Skin epidermis (tissue), 12 donors: Measurements from ENCODE around the gene PDE8A.
"Not testable (repeated sequence)": the region's sequence is repeated elsewhere in the genome, so short reads cannot be mapped to it uniquely, and the experiment has no call there.

Experiments
- H3K27ac ChIP-seq, 21 experiments: fragments of 200-600 bp; sonication (generic) in 11 of 21; one replicate each; pipeline ENCODE4 v1.5.0; 2020; ENCODE audit warnings: mild to moderate bottlenecking in 3 of 21, inconsistent platforms in 2 of 21, moderate library complexity in 2 of 21
- H3K4me3 ChIP-seq, 7 experiments: fragments of 200-600 bp; sonication (generic) in 2 of 7; one replicate each; pipeline ENCODE4 v1.5.0; 2020; ENCODE audit warnings: inconsistent platforms in 2 of 7, mild to moderate bottlenecking in 2 of 7, moderate library complexity in 1 of 7

PDE8A gene

DNA sequence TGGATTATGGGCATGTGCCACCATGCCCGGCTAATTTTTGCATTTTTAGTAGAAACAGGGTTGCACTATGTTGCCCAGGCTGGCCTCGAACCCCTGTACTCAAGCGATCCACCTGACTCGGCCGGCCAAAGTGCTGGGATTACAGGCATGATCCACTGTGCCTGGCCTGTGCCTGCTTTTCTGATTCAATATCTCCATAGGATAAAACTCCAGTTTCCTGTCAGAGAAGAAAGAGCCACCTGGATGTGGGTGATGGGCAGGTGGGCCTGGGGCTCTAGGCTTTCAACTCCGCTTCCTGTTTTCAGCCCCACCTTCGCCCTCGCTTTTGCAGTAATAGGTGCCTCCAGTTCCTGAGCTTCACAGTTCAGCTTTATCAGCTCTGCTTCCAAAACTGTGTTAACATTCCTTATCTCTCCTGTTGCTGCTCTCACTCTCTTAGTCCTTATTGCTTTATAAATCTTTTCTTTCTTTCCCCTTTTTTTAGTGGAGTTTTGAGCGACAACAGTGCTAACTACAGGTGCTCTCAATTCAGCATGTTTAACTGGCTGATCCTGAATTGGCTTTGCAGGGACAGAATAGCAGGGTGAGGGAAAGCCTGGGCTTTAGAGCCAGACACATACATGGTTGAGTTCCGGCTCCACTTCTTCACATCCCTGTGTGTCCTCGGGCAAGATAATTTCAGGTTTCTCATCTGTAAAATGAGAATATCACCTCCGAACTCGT, 21.1 kb upstream of the PDE8A start:
- H3K4me3 ChIP-seq, result no peak overlapping the region
- H3K27ac ChIP-seq, result no peak overlapping the region

DNA sequence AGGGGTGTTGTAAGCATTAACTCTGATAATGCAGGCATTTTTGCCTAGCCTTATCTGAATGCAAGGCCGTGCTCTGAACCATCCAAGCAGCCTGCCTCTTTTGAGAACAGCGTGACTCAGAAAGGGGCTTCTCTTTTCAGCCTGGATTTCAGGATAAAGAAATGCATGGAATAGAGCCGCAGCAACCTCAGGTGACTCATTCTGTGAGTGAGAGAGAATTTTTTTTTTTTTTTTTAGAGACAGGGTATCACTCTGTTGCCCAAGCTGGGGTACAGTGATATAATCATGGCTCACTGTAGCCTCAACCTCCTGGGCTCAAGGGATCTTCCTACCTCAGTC, 20.6 kb upstream of the PDE8A start:
- Histone ChIP-seq H3K4me3 (no peak overlapping the region), H3K27ac (no peak overlapping the region)

DNA sequence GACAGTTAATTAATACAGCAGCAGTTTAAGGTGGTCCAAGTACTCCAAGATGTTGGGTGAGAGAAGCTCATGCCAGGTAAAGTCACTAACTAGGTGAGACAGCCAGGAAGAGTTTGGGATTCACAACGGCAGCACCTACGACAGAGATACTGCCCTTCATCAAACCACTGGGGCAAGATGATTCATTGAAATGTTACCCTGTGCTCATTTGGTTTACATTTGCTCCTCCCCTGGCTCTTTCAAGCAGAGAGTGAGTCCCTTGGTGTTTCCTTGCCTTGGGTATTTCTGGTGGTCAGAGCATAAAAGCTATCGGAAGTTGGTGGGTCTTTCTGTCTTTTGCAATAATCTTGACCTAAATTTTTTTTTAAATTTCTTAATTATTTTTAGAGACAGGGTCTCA, 19.9 kb upstream of the PDE8A start:
- Histone ChIP-seq H3K27ac (no peak overlapping the region), H3K4me3 (no peak overlapping the region)

DNA sequence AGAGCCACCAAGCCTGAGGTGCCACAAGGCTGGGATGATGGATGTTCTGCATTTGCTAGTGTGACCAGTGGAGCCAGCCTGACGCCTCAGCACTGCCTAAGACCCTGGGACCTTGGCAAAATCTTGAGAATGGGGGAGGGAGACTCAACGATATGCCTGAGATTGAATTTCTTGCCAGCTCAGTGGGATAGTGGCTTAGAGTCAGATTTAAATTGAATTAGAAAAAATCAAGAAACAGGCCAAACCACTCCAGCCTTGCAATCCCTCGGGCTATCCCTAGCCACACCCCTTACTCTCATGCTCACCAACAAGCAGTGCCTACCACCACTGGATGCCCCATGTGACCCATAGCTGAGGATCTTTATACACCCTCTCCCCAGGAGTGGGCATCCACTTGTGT, 18.7 kb upstream of the PDE8A start:
- H3K27ac ChIP-seq, result no peak overlapping the region

DNA sequence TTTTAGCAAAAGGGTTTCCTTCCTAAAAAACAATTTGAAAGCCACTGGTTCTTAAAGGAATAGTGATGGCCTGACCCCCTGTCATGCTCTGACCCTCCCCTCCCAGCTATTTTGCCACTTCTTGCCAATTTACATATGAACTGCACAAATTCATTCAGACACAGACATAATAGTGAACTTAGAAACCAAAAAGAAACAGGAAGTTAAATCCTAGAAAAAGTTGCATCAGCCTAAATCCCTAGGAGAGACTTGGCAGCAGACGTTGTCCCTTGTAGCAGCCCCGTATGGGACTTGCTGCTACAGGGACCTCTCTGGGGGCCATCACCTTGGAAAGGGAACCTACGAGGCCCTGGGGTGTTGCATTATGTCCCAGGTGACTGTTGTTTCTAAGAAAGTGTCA, 14.3 kb upstream of the PDE8A start:
- H3K27ac ChIP-seq, result no peak overlapping the region
- H3K4me3 ChIP-seq, result no peak overlapping the region

More for the DNA sequence above, 18.7 kb upstream of the PDE8A start:
- no peak overlapping the region for H3K4me3 ChIP-seq

DNA sequence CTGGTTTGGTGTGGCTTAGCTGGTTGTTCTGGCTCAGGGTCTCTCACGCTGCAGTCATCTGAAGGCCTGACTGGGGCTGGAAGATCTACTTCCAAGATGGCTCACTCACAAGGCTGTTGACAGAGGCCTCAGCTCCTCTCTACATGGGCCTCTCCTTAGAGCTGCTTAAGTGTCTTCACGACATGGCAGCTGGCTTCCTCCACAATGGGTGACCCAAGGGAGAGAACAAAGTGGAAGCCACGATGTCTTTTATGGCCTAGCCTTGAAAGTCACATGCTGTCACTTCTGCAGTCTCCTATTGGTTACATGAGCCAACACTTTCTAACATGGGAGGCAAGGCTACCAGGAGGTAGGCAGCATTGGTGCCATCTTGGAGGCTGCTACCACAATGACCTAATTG, 13.4 kb upstream of the PDE8A start:
- no peak overlapping the region for H3K4me3 ChIP-seq
- H3K27ac ChIP-seq, result no peak overlapping the region

DNA sequence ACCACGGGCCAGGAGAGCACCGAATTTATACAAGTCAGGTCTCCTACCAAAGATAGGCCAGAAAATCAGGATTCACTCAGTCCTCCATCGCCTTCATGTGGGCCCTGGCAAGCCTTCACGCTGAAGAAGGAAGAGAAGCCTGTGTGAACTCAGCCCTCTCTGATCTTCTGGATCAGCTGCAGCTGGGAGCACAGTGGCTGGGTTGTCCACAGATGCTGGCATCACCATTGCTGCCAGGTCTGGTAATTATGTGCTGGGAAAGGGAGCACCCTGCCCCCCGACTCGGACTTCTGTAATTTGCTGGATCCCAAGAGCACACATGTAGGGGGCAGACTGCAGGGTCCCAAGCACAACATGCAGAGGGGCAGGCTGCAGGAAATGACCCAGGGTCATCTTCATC, 12.4 kb upstream of the PDE8A start:
- Histone ChIP-seq H3K27ac (no peak overlapping the region), H3K4me3 (no peak overlapping the region)

DNA sequence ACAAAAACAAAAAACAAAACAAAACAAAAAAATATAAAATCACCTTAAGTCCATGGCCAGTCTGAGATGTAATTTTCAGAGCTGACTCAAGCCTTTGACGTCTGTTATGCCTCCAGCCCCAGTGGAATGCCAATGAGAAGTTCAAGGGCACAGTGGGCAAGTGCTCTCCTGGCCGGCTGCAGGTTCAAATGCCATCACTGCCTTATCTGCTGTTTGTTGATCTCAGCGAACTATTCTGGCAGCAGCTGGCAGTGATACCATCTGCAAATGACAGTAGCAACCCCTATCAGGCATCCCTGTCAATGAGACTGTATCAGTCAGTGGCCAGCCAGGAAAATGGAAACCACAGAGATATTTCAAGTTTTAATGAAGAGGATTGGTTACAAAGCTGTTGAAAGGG, 10.8 kb upstream of the PDE8A start:
- no peak overlapping the region for H3K4me3 ChIP-seq
- no peak overlapping the region for H3K27ac ChIP-seq

DNA sequence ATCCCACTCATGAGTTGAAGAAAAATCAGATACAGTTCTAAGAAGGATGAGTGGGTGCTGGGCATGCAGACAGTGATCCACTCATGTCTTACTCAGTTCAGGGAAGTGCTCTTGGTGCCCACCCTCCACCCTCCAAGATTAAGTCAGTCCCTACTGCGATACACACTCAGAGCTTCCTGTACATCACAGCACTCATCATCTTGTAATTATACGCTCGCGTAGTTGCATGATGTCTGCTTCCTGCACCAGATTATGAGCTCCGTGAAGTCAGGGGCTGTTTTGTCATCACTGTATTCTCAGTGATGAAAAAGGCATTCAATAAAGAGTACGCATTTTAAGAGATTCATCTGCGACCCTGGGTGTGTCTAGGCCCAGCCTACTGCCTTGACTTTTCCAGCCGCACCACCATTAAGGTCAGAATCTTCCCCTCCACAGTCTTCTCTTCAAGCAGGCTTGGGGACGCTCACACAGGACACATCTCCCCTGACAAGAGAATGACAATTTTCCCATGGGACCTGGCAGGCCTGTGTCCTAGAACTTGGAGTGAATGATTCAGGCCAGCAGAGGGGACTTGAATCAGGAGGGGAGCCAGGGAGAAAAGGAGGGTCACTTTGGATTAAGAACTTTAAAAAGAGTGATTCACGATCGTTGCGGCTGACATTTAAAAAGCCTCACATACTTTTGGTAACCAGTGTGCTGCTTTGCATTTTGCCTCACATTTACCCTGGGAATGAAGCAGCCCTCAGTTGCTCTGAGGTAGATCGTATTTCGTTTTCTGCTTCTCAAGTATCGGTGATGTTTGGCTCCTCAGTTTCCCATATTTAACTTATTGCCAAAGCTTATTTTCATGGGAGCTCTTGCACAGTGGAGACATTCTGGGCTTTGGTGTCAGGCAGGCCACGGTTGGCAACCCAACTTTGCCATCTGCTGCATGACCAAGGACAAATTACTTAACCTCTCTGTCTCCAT, 7.9 kb upstream of the PDE8A start:
- no peak overlapping the region for H3K27ac ChIP-seq
- H3K4me3 ChIP-seq, result no peak overlapping the region

DNA sequence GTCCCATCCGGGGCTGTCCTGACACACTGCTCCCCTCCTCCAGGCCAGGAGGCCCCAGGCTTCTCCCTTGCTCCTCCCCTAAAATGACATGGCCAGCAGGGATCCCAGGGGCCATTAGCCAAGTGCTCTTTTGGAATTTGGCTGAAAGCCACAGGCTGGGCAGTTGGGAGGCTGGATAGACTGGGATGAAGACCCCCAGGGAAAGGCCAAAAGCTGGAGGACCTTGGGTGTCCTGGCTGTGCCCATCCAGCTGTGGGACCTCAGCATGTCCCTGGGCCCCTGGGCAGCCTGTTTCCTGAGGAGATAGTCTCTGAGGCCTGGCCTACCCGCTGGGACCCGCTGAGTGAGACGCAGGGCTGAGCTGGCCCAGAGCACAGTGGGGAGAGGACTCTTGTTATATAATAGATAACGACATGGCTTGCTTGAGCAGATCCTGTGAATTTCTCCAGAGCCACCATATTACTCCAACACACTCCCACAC, 5.7 kb upstream of the PDE8A start:
- no peak overlapping the region for H3K4me3 ChIP-seq
- H3K27ac ChIP-seq, result no peak overlapping the region

DNA sequence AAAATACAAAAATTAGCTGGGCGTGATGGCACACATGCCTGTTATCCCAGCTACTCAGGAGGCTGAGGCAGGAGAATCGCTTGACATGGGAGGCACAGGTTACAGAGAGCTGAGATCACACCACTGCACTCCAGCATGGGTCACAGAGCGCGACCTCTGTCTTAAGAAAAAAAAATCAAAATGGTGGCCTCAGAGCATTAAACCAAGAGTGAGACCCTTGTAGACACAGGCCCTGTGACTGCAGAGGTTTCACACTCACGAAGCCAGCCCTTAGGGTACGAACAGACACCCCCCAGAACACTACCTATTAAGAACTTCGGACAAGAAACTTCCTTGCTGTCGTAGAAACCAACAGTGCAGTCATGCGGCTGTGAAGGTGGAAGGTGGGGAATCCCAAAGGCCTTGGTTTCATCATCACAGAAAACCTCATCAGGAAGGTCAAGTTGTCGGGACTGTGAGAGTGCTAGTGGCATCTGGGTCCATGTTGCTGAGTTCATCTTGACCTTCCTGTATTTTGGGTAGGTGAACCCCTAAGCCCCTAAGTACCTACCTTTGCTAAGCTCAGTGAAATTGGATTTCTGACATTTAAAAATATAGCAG, 4.8 kb upstream of the PDE8A start:
- no peak overlapping the region for H3K4me3 ChIP-seq
- no peak overlapping the region for H3K27ac ChIP-seq

DNA sequence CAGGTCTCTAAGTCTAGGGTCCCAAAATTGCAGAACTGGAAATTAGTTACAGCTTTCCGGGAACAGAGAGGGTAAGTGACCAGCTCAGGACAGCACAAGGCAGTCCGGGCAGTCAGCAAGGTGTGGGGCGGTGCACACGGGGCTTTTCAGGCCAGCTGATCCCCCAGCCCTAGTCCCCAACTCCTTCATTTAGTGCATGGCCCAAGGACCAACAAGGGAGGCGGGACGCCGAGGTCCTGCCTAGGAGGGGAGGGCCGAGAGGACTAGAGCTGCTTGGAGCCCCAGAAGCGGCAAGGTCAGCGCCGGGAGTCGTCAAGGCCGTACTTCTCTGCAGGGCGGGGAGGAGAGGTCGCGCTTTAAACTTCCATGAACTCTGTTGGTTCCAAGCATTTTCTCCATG, 2.0 kb upstream of the PDE8A start:
- H3K4me3 ChIP-seq, result peak overlapping the region in 2 of 7 experiments; percentile 89 to 94
- peak overlapping the region in 1 of 21 experiments; percentile 13 for H3K27ac ChIP-seq

DNA sequence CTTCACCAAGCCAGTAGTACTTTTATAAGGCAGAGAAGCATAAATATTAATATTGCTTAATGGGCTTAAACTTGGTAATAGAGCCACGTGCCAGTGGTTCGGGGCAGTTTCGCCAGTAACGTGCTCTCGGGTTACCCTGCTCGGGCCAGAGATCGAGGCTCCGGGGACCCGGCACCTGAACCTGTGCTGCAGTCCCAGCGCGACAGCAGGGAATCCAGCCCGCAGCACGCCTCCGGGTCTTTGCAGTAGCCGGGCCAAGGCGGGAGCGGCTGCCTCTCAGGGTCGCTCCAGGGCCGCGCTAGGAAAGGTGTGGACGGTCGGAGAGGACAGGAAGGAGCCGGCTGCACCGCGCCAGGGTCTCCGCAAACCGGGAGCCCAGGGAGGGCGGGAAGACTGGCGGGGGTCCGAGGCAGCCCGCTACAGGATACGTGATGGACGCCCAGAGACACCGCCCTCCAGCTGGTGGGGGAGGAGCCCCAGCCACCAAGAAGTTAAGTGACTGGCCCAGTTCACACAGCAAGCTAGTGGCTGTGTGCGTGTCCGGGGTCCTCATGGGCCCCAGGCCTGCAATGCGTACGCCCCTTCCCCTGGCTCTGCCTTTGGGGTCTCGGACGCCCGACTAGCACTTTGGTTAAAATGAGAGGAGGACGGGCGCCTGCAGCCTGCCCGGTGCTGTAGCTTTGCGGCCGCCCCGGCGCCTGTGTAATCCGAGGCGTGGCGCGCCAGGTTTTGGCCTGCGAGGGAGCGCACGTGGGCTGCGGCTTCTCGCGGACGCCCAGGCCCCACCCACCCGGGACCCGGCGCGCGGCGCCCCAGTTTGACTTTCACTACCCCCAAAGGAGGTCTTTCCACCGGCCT, 1.2 kb upstream of the PDE8A start:
- H3K27ac ChIP-seq, result peak overlapping the region; percentile 62 to 94 (median 89)
- peak overlapping the region; percentile 50 to 94 (median 73) for H3K4me3 ChIP-seq

DNA sequence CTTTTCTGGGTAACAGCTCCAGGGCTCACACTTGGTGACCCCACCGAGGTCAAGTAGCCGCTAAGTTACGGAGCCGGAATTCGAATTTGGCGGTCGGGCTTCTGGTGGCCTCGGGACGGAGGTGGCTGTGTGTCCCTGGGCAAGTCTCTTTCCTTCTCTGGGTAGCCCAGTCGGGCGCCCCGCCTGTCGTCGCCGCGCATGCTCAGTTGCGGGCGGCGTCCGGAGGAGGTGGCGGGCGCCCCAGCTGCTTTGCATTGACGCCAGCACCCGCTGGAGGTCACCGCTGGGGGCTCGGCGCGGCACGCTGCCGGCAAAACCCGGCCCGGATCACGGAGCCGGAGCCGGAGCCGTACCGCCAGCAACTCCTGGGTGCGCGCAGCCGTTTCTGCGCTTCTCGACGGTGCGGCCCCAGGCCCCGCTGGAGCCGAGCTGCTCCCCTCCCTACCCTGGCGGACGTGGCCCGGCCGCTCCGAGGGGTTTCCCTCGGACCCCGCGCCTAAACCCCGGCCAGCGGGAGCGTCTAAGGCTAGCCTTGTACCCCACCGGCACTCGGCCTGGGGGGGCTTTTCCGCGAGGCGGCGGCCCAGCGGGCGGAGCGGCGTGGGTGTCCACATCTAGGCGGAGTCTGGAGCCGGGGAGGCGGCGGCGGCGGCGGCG, 474 bp upstream of the PDE8A start:
- Histone ChIP-seq H3K4me3 (peak overlapping the region; percentile 50 to 94 (median 73)), H3K27ac (peak overlapping the region; percentile 74 to 94 (median 89))

DNA sequence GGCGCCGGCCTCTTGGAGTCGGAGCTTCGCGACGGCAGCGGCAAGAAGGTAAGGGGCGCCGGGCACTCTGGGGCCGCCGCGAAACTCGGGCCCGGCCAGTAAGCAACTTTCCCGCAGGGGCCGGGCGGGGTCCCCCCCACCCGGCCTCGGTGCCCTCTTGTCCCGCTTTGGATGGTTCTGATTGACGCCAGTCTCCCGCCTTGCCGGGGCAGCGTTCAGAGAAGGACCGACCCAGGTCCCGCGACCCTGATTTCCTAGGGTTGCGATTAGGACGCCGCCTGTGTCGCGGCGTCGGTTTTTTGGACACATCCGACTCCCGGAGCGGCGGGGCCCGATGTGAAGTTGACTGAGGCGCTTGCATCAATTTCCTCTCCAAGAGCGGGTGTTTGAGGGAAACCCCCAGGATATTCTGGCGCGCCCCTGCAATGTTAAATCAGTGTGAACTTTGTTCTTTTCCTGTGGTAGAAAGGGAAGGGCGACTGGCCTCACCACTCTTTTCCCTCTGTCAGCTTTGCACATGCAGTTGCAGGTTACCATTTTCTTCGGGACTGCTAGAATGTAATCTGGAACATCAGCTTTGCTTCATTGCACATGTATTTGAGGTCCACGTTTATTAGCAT, 755 bp downstream of the PDE8A start:
- peak overlapping the region; percentile 39 to 94 (median 89) for H3K27ac ChIP-seq
- H3K4me3 ChIP-seq, result peak overlapping the region; percentile 50 to 94 (median 73)

DNA sequence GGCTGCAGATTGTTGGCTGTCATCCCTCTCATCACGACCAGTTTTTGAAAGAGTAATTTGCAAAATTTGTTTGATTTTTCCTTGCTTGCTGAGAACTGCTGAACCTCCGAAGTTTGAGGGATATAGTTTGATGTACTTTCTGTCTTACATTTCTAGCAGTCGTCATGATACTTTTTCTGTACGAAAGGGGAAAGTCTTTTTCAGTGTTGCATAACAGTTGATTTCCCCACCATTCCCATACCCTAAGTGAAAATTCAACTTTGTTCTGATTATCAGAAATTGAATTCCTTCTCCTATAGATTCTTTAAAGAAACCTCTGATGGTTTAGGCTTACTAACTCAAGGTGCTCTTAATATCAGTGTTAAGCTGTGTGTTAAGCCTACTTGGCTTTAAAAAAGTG, 1.6 kb downstream of the PDE8A start:
- Histone ChIP-seq H3K4me3 (peak overlapping the region in 4 of 7 experiments; percentile 50 to 94 (median 74)), H3K27ac (peak overlapping the region in 2 of 21 experiments; percentile 90 to 91)

DNA sequence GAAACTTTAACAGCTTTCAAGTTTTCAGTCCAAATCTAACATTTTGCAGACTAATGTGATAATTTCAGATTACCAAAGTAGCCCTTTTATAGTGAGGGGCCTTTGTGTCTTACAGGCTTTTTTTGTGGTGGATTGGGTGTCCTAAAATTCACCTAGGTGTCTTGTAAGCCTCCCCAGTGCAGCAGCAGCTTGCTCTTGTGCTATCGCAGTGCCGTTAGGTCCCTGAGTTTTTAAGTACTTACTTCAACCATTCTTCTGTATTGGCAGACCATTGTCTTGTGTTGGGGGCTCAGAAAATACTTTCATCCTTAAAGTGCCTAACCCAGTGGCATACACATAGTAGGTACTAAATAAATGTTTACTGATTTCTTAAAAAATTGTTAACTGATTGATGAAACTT, 2.1 kb downstream of the PDE8A start:
- H3K27ac ChIP-seq, result no peak overlapping the region

DNA sequence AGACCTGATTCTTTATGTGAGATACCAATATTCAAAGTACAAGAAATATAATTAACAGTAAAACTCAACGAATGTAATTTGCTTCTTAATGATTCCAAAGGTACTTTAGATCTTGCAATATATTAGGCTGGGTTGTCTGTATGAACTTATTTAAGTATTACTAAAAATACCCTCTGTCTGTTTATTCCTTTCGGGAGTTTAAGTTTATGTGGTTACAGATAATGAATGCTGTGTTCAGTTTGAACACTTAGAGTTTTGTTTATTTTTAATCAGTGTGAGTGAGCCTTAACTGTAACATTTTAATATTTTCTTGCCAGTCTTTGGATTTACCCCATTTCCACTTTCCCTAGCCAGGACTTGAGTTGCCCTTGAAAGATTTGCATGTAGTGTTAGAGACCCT, 3.5 kb downstream of the PDE8A start:
- H3K27ac ChIP-seq, result no peak overlapping the region
- H3K4me3 ChIP-seq, result no peak overlapping the region

More for the DNA sequence above, 2.1 kb downstream of the PDE8A start:
- peak overlapping the region in 1 of 7 experiments; percentile 89 for H3K4me3 ChIP-seq

DNA sequence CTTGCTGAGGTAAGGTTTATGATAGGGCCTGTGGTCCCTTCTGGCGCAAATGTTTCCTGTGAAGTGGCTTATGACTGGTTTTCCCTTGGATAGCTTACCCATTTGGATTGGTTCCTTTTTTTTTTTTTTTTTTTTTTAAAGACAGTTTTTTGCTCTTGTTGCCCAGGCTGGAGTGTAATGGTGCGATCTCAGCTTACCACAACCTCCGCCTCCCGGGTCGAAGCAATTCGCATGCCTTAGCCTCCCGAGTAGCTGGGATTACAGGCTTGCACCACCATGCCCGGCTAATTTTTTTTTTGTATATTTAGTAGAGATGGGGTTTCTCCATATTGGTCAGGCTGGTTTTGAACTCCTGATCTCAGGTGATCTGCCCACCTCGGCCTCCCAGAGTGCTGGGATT, 5.7 kb downstream of the PDE8A start:
- H3K27ac ChIP-seq, H3K4me3 ChIP-seq: not testable (repeated sequence)
